ENCODE measurements around the gene LAMC2. TPM values are rescaled to one million over a fixed set of nuclear protein-coding genes. Genes with fewer than 3 reads are reported as not detected.

The LAMC2 gene
- total and polyA plus RNA-seq, 2 of the 8 experiments (the other 6 are each of a cell fraction or from before 2014, with no cell fraction given), result 4.6 to 12.9 TPM

GRCh38 chr1:183274836-183275235, 88.8 kb downstream of the LAMC2 start:
- DNase-seq (ENCODE audit: low read depth in 1 of 2, low spot score in 2 of 2), result no peak
- POLR2A ChIA-PET (ENCODE audit: partially characterized antibody), result no interaction called here
- TF ChIP-seq MAFK (IDR thresholded peaks at IDR 0.05; ENCODE audit: low read depth, low read length) (no peak), RFX5 (IDR thresholded peaks at IDR 0.05; ENCODE audit: borderline replicate concordance, low read depth, low read length) (no peak), HDAC6 (IDR thresholded peaks at IDR 0.05; ENCODE audit: low read depth, low read length) (no peak), TAF7 (optimal IDR thresholded peaks at IDR 0.05; ENCODE audit: borderline replicate concordance, low read depth, low read length) (no peak), CTCF (IDR thresholded peaks at IDR 0.05; ENCODE audit: control extremely low read depth in 1 of 3, insufficient read depth in 1 of 3, low read depth in 1 of 3, low read length in 3 of 3) (no peak), NRF1 (IDR thresholded peaks at IDR 0.05; ENCODE audit: low read depth, low read length) (no peak), ATF2 (IDR thresholded peaks at IDR 0.05; ENCODE audit: low read length) (no peak), SIN3A (conservative IDR thresholded peaks at IDR 0.05 in 1 of 2, IDR thresholded peaks at IDR 0.05 in 1 of 2; ENCODE audit: low read depth in 1 of 2, low read length in 2 of 2) (no peak), ATF3 (IDR thresholded peaks at IDR 0.05; ENCODE audit: insufficient read depth, low read depth, low read length) (no peak)

More at GRCh38 chr1:183274836-183275235, 88.8 kb downstream of the LAMC2 start:
- Histone ChIP-seq H2AK5ac (ENCODE audit: low read depth, low read length) (no peak overlapping the region), H3K4me3 (ENCODE audit: extremely low read depth in 1 of 4, insufficient read depth in 2 of 4, low read depth in 3 of 4, low read length in 4 of 4) (no peak overlapping the region), H3K4me2 (ENCODE audit: insufficient read depth in 1 of 2, low read depth in 2 of 2, low read length in 2 of 2) (no peak overlapping the region), H2BK15ac (ENCODE audit: low read length) (no peak overlapping the region), H3K9me3 (ENCODE audit: insufficient read depth in 2 of 2, low read depth in 1 of 2, low read length in 1 of 2) (no peaks in the 10 kb centered on the region), H4K91ac (replicated peaks; ENCODE audit: insufficient read length, low read length) (no peak overlapping the region), H3K27ac (ENCODE audit: low read depth, low read length) (no peak overlapping the region), H3K36me3 (ENCODE audit: control insufficient read depth in 2 of 4, insufficient read depth in 4 of 4, low read length in 3 of 4) (no peaks in the 10 kb centered on the region), H2BK12ac (ENCODE audit: low read depth, low read length) (no peak overlapping the region), H4K5ac (ENCODE audit: insufficient read length, low read depth, low read length) (no peak overlapping the region), H3K79me1 (ENCODE audit: low read depth, low read length) (no peaks in the 10 kb centered on the region), H2BK120ac (replicated peaks; ENCODE audit: low read depth, low read length) (no peak overlapping the region), H3K56ac (replicated peaks; ENCODE audit: insufficient read length, low read depth, low read length) (no peak overlapping the region), H3K4me1 (replicated peaks in 1 of 4; ENCODE audit: control insufficient read depth in 3 of 4, insufficient read depth in 4 of 4, low read length in 3 of 4) (peaks cover 10 to 17% (median 15%) of the 10 kb centered on the region in 4 experiments; a peak in 5 of 7 replicates), H3K23me2 (ENCODE audit: low read depth, low read length) (no peaks in the 10 kb centered on the region), H3K79me2 (ENCODE audit: control insufficient read depth in 1 of 2, insufficient read depth in 2 of 2, low read length in 2 of 2) (no peaks in the 10 kb centered on the region), H3K9ac (replicated peaks in 1 of 4; ENCODE audit: extremely low read depth in 1 of 4, low read depth in 3 of 4, low read length in 3 of 4) (no peak overlapping the region), H2BK5ac (ENCODE audit: low read depth, low read length) (no peak overlapping the region), H3K14ac (ENCODE audit: insufficient read length) (no peak overlapping the region), H3K18ac (ENCODE audit: extremely low read depth, low read length) (no peak overlapping the region), H2BK20ac (ENCODE audit: low read length) (no peak overlapping the region), H4K8ac (ENCODE audit: extremely low read depth, insufficient read depth, low read length) (no peak overlapping the region), H3K23ac (ENCODE audit: insufficient read length) (no peak overlapping the region), H4K20me1 (replicated peaks in 1 of 2; ENCODE audit: control insufficient read depth in 1 of 2, insufficient read depth in 2 of 2, low read length in 2 of 2) (no peaks in the 10 kb centered on the region), H3K27me3 (replicated peaks in 1 of 4; ENCODE audit: control insufficient read depth in 3 of 4, extremely low read depth in 1 of 4, insufficient read depth in 3 of 4, low read length in 3 of 4) (no peaks in the 10 kb centered on the region), H3K4ac (replicated peaks; ENCODE audit: insufficient read length, low read depth, low read length) (no peak overlapping the region), H2AFZ (ENCODE audit: low read length) (no peak overlapping the region)
- no peak for FAIRE-seq
- WGBS, 2 experiments (ENCODE audit: extremely low coverage in 1 of 2, insufficient coverage in 1 of 2, insufficient read length in 1 of 2, insufficient replicate concordance in 2 of 2, low coverage in 1 of 2, low lambda C conversion rate in 2 of 2, missing lambda C conversion rate in 1 of 2), result 96% methylated on average over 3 of the region's 3 CpGs; no CpG with 5 or more reads in 1 of the 2 experiments
- CTCF ChIA-PET (ENCODE audit: partially characterized antibody), result interaction anchor here (1.5 kb wide), 1 partner anchor 12 kb away, joined by 3 read pairs; no protein-coding TSS in a partner anchor
